Smooth muscle cell of the brain vasculature (primary cell): ENCODE measurements around the gene FGD2.

ENCODE experiments used
- DNase-seq: peaks from one replicate; pipeline ENCODE4 v3.0.0-alpha.2; 2012; ENCODE audit warnings: low read depth, low spot score

FGD2 gene

DNA sequence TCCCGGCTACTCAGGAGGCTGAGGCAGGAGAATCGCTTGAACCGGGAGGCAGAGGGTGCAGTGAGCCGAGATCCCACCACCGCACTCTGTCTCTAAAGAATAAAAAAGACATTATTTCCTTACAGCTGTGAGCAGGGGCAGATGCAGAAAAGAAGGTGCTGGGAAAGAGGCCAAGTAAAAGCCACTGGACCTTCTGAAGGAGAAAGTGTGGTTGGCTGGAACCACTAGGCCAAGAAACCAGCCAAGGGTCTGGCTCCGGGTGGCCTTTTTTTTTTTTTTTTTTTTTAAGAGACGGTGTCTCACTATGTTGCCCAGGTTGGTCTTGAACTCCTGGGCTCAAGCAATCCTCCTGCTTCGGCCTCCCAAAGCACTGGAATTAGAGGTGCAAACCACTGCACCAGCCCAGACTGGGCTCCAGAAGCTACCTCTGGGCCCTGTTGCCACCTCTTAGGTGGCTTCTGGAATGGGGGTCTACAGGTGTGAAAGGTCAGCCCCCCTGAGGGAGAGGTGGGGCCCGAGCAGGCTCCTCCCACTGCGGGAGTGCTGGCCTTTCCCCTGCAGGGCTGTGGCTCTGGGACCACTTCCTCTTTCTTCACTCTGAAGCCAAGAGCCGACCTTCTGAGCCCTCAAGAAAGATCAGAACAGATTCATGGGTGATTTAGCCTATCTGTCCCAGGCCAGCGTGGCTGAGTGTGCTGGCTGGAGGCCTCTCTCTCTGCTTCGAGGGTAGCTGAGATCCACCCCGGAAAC, at the start of gene FGD2:
Gene FGD2 (plus strand): TSS at position 595 of the 750 bp plus-strand sequence. CDS start 163 bp downstream, outside the sequence.
- no peak for DNase-seq

- no peak for DNase-seq
Measured at GRCh38 chr6:36955671-36956445, 49.6 kb upstream of the FGD2 start.

DNA sequence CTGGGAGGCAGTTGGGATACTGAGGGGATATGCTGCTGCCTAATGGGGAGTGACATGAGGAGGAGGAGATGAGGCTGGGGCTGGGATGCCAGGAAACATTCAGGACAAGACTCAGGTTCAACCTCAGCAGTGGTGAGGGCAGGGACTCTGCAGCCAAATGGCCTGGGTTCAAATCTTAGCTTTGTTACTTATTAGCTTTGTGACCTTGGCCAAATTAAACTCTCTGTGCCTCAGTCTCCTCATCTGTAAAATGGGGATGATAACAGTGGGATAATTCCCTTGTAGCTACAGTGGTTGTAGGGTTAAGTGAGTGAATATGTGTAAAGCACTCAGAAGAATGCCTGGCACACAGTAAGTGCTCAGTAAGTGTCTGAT, 49.0 kb upstream of the FGD2 start:
- DNase-seq: no peak

- DNase-seq: no peak
Measured at GRCh38 chr6:36957773-36958271, 47.6 kb upstream of the FGD2 start.

GRCh38 chr6:36958775-36959554, 46.5 kb upstream of the FGD2 start:
- DNase-seq: no peak

- DNase-seq: no peak
Measured at GRCh38 chr6:36959555-36960250, 45.8 kb upstream of the FGD2 start.

GRCh38 chr6:36961441-36962435, 43.7 kb upstream of the FGD2 start:
- DNase-seq: no peak

GRCh38 chr6:36962874-36963273, 42.6 kb upstream of the FGD2 start:
- DNase-seq: no peak

DNA sequence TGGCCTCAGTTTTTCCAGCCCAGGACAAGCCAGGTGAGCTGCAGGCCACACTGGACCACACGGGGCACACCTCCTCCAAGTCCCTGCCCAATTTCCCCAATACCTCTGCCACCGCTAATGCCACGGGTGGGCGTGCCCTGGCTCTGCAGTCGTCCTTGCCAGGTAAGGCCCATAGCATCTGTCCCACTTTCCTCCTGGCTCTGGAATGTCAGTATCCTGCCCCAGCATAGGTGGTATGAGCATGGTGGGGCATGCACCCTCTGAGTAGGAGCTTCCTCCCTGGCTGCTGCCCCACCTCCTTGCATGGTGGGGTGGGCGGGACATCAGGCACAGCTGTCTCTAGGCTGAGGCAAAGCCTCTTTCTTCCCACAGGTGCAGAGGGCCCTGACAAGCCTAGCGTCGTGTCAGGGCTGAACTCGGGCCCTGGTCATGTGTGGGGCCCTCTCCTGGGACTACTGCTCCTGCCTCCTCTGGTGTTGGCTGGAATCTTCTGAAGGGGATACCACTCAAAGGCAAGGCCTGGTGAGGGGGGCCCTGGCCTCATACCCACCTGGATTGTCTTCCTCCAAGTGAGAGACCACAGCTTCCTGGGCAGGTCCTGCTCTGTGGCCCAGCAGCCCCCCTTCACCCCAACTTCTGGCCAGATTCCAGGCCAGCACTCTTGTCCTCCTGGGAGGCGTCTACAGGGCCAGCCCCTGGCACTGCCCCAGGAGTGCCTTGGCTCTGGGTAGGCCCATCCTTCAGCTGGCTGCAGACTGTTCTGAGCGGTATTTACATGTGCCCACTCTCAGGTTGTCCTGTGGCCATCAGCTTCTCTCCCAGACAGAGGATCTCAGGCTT, 41.8 kb upstream of the FGD2 start:
- no peak for DNase-seq

GRCh38 chr6:36964349-36964748, 41.1 kb upstream of the FGD2 start:
- DNase-seq: no peak

- no peak for DNase-seq
Measured at GRCh38 chr6:36964908-36965307, 40.5 kb upstream of the FGD2 start.

DNA sequence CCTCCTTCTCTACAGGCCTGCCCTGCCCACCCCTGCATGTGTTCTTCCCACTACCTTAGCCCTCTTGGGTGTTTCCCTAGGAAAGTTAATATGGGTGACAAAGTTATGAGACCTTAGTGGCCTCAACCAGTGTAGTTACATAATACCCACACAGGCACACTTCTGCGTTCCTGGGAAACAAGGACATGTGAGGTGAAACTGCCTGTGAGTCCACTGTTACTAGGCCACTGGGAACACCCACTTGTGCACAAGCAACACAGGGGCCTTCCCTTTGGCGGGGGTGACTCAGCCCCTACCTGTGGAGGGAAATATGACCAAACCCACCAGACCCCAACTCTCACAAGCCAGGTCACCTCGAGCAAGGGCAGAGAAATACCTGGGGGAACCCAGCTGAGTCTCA, 38.2 kb upstream of the FGD2 start:
- no peak for DNase-seq

DNA sequence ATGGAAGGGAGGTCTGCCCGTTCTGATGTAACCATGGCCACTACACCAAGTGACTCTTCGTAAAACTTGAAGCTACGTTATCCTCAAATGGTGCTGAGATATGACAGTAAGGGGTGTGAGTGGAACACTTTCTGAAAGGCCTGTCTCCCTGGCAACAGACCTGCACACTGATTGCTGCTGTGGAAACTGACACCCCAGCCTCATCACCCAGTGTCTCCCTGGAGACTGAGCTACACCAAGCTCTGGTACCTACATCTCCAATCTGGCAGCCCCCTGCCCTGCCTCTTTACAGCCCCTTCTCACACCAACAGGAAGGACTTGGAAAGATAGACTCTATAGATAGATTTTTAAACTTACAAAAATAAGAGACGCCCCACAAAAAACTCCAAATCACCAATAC, 37.7 kb upstream of the FGD2 start:
- DNase-seq: no peak

DNA sequence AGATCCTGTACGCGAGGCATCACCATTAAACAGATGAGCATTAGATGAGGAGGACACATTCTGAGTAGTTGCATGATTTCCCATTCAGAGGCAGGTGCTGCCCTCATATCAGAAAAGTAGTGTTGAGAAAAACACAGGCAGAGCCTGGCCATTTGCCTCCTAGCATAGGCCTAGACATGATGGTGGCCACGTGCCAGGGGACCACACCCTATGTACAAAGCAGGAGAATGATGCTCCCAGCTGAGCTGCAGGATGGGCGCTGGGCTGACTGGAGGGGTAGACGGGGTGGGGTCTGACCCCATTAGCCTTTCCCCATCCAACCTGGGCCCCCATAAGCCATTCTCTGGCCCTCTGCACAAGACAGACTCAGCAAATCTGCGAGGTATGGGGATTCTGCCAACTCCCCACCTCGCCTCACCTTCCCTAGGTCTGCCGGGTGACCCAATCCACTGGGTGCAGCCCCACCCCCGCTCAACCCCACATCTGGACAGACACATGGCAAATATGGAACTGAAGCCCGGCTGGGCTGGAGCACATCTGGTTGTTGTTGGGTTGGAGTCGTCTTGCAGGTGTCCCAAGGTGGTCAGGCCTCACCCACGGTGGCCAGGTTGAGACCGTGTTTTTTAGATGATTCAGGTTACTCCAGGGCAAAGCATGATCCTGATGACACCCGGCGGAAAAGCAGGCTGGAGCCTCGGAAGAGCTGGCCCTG, 37.0 kb upstream of the FGD2 start:
- DNase-seq: no peak

- no peak for DNase-seq
Measured at GRCh38 chr6:36969240-36969691, 36.2 kb upstream of the FGD2 start.

DNA sequence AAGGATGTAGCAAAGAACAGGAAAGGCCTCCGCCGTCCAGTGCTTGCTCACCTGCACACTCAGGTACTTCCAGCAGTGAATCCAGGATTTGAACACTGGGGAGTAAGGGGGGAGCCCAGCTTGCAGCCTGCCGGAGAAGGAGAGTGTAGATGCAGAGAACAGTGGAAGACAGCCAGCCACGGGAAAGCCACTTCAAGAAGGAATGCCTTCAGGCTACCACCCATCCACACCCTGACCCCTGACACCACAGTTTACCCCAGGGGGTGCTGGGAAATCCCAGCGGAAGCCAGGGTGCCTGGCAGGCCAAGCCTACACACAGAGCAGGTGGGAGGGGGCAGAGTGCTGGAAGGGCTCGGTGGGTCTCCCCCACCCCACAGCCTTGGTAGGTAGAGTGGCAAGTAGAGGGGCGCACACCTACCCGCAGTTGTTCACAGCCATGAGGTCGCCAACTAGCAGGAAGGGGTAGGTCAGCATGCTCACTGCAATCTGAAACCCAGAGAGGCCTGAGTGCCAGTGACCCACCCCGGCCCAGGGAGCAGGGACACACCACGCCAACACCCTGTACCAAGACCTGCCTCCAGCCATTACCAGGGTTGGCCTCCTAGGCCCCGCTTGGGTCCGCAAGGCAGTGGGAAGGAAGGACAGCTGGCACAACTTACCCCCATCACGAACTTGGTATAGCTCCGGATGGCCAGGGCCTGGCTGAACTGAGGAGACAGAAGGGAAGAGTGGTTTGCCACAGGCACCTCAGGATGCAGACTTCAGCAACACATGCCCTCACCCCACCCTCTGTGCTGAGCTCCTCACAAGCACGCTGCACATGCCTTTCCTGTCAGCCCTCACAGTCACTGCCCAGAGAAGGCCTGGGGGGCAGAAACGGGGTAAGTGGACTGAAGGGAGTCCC, 35.2 kb upstream of the FGD2 start:
- no peak for DNase-seq
